GM21619 (cell line): ENCODE measurements around the gene CHGA.
A peak's percentile ranks its signal among the peaks of the same experiment; 100 is the strongest.

Source experiments
- ATAC-seq: cut with Tn5 transposase; IDR thresholded peaks from one replicate; pipeline ENCODE4 v1.9.1; 2021; ENCODE audit not compliant: unreplicated experiment

CHGA gene

DNA sequence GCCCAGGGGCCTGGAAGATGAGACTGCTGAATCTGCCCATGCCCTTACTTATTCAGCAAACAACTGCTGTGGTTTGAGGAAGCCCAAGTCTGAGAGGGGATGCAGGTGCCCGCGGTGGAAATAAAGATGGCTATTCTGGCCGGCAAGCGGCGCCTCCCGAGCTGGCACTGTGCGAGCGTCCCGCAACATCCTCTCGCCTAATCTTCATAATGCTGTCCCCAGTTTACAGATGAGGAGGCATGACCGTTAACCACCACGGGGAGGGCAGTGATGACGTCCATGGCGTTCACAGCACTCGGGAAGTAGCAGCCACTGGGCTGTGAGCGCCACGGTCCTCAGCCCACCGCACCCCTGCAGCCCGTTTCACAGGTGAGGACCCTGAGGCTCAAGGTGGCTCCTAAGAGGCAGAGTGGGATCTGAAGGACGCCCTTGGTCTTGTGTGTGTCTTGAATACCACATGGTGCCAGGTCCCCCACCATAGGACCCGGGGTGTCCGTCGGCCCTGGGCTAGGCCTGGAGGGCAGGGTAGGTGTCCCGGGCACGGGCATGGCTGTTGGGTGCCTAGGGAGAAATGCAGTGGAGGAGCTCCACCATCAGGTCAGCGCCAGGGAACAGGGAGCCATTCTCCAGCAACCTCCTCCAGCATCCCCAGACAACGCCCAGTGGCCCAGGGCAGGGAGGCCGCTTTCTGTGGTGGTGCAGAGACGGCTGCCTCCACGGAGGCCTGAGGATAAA lies 20.2 kb downstream of the CHGA start:
- no peak for ATAC-seq

DNA sequence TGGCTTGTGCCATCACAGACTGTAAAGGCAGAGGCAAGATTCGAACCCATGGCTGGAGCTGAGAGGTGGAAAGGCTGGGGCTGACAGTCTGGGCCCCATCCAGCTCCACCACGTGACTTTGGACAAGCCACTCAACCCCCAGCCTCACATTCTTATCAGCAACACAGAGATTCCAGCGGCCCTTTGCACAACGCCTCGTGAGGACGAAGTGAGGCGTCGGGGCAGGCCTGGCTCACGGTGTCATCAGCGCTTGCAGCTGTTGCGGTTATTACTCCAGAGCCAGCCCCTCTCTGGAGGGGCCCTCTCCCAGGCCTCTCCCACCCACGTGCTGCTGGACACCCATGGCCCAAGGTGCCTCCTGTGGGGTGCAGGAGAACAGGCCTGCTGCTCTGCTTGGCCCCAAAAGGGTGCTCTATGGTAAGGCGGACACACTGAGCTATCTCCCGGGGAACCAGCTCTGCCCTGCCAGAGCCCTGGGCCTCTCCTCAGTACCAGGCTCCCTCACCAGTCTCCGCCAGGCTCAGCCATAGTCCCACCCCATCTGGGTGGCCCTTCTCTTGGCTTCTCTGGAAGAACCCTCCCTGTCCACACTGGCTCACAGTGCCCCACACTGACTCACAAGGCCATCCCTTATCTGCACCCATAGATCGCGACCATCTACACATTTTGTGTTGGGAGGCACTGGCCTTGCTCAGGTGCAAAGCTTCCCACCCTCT lies 21.1 kb downstream of the CHGA start:
- ATAC-seq = no peak

DNA sequence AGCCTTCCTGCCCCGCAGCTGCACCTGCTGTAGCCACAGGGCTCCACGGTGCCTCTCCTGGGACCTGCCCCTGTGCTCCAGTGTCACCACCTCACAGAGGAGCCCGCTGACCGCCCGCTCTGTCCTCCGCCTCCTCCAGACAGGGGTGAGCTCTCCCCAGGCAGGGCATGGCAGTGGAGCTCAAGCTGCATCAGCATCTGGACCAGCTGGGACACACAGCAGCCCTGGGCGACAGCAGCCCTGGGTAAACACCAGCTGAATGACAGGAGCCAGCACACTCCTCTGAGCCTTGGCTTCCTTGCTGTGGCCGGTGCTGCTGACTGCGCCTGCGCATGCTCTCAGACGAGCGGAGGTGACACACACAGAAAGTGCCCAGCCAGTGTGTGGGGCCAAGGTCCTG lies 22.0 kb downstream of the CHGA start:
- no peak for ATAC-seq

DNA sequence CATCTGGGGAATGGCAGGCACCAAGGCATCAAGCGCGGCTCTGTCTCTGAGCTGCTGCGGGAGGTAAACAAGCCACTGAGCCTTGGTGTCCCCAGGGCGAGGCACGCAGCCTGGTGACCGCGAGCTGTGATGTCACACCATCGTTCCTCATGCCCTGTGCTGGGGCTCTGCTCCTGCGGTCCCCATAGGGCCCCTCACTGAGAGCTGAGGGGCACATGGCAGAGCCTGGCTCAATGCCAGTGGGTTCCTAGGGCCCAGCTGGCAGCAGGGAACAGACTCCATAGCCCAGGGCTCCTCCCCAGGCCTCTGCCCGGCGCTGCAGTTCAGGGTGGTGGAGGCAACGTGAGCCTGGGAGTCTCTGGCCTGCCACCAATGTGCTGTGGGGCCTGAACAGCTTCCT lies 22.6 kb downstream of the CHGA start:
- ATAC-seq = no peak

DNA sequence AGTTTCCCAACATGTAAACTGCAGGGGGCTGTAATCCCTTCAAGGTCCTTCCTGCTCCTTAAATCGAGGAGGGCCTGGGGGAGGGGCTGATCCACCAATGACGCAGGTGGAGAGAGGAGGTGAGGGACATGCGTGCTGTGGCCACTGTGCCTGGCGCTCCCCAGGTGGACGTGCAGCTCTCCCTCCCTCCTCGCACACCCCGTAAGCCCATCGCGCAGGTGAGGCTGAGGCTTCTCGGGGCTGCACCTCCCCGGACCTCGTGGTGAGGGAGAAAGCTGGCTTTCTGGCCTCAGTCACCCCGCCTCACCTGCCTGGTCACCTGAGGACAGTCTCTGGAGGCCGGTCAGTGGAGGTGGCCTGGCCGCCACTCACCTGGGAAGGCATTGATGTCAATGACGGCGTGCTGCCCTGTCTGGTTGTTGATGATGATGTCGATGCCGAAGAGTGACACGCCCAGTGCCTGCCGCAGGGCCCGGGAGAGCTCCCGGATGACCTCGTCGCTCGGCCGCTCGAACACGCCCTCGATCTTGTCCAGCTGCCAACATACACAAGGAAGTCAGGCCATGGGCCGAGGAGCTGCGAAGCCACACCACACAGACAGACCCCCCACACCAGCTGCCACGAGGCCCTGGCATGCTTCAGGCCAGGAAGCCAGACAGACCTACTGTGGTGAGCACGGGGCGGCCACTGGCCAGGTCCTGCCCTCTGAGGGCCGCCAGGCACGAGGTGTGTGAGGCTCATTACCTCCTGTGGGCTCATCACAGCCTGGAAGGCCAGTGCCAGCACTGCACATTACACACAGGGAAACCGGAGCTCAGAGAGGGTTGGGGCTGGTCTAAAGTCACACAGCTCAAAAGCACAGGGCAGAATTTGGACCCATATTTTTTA lies 23.3 kb downstream of the CHGA start:
- no peak for ATAC-seq

DNA sequence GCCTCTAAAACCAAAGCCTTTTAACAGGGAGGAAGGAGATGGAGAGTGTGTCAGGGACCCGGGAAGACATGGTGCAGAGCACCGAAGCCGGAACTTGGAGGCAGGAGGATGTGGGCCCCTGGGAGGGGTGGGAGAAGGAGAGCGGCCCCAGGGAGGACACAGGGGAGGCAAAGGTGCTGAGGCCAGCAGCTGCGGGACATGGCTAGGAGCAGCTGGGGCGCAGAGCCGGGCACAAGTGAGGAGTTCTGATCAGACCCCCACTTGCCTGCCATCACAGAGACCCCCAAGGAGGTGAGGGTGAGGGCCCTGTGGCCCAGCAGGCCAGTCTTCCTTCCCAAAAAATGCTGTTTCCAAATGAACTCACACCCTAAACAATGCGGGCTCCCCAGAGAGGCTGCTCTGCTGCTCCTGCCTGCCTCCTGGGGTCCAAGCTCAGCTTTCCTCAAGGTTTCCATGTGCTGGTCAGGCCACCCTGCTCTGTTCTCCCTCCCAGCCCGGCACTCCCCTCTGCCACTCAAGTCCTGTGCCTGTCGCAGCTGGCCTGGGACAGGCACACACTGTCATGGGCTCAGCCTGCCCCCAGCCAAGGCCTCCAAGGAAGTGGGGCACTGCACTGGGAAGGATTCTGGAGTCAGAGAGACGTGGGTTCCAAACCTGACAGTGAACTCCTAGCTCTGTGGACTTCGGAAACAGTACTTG lies 24.0 kb downstream of the CHGA start:
- ATAC-seq = no peak

DNA sequence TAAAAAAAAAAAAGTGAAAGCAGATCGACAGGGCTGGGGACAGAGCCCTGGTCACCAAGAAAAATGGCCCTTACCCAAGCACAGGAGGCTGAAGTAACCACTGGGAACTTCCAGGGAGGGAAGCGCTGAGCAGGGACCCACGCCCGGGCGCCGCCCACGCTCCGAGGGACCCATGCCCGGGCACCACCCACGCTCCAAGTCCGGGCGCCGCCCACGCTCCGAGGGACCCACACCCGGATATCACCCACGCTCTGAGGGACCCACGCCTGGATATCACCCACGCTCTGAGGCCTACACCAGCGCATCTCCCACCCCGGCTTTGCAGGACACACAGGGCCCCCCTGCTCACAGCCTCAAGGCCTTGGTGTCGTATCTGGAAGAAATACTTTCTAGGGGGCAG lies 25.7 kb downstream of the CHGA start:
- ATAC-seq = no peak

DNA sequence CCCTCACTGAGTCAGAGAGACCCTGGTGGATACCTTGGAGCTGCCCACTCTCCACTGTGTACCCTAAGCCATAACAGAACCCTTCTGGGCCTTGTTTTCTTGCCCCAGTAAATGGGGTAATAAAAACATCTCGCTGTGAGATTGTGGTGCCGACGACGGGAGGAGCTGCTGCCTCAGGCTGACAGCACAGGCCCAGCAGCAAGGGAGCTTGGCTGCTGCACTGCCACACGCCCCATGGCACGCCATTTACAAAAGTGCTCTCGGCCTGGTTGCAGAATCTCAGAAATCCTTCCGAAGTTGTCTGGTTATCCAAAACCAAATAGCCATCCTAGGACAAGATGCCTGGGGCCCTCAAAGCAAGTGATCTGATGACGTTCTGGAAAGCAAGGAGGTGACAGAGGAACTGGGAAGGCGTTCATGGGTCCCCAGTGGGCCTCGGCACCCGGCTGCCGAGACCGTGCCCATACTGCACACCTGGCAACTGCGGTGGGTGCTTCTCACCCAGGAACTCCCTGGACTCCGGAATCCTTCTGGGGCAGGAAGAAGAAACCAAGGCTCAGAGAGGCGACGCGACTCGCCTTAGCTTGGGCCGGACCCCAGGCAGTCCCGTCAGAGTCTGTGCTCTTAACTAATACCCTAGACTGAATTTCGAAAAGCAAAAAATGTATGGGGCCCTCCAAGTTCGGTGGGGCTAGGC lies 26.7 kb downstream of the CHGA start:
- no peak for ATAC-seq

DNA sequence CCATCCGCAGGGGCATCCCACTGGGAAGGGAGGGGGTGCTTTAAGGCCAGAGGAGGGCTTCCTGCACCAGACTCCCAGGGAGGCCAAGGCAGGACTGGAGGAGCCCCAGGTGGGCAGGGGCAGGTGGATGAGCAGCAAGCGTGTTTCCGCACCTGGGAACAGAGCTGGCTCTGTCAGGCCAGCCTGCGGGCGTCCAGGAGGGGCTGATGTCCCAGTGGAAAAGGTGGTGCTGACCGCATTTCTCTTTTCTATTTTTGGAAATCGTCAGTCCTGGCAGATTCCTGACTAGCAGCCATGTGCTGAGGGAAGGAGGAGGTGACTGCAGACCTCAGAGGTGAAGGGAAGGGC lies 27.2 kb downstream of the CHGA start:
- ATAC-seq = no peak

DNA sequence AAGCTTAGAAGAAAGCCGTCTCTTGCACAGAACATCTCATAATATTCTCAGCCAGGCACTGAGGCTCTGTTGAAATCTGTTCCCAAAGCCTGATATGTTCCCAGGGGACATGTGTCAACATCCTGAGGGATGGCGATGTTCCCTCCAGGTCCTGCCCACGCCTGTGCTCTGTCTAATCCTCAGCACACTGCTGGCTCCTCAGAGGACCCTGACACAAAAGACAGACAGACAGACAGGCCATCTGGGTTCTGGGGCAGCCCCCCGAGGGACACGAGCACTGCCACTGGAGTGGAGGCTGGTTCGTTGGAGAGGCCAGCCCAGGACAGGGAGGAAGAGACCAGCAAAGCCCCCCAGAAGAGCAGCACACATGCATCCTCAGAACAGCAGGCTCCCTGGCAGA lies 27.8 kb downstream of the CHGA start:
- no peak for ATAC-seq

DNA sequence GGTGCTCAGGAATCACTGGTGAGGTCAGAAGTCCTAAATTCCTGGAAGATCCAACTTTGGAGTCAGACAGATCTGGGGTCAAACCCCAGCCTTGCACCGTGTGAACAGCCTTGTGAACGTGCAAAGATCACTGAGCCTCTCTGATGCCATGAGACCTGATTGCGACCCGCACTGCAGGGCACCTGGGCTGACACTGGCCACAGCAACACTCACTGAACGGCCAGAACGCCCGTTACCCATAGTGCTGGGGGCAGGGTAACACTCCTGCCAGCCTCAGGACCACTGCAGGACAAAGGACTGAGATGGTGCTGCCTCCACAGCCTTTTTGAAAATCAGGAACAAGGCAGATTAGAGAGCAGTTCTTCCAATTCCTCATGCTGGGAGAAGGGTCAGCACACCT lies 28.3 kb downstream of the CHGA start:
- no peak for ATAC-seq

DNA sequence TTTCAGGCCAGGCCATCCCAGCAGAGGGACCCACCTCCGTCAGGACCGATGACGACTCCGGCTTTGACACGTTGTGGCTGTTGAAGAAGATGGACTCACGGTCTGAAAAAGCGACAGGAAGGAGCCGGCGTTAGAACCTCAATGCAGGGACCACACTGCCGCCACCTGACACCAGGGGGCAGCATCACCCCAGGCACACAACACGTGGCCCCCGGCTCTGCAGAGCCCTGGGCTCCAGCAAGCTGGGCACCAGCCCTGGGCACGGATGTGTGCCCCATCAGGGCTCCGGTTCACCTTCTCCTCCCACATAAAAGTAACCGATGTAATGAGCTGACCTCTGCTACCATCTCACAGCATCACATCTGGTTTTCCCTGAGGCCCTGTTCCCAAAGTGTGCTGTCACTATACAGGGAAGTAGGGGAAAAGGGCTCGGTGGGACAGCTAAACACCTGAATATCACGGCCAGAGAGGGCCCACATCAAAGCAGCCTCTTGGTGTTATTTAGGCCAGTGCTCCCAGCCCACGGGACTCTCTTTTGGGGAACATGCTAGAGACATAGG lies 29.0 kb downstream of the CHGA start:
- ATAC-seq = peak; percentile 89

DNA sequence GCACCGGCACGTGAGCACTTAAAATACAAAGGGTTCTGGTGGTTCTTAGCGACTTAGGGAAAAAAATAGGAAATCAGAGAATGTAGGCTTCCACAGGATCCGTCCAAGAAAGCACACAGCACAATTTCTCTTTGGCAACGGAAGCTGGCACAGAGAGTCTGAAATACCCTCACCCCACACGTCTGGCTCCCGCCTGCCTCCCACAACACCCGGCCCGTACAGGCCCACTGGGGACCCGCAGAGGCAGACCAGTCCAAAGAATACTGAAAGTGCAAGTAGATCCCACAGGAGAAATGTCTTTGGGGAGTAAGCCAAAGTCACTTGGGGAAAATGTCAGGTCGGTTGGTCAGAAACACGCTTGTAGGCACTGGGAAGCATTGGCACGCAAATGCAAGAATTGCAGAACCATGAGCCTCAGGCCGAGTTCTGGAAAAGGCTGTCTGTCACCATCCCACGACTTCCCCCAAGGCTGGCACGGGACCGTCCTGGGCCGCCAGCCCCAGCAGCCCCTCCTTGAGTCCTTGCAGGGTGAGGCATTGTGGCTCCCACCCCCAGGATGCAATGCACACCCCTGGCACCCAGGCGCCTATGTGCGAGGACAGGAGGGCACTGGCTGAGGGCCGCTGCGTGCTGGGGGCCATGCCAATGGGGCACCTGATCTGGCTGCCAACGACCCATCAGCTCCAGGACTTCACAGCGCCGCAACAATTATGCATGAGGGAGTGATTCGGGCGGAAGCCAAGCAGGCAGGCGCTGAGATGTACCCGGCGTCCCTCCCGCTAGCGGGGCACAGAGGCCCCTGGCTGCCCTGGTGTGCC lies 29.7 kb downstream of the CHGA start:
- ATAC-seq = no peak

DNA sequence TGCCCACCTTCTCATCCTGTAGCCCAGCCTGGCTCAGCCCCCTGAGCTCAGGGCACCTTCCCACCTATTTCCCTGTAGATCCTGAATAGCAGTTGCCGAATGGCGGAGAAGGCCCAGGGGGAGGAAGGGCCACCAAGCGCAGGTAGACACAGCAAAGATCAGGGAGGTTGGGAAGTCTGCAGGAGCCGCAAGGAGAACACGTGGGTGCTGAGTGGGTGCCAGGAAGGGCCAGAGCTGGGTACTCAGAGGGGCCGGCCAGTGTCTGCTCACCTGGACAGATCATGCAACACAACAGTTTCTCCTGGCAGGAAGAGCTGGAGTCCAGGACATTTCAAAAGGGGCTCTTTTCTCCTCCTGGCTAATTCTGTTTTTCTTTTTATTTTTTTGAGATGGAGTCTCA lies 30.6 kb downstream of the CHGA start:
- no peak for ATAC-seq

DNA sequence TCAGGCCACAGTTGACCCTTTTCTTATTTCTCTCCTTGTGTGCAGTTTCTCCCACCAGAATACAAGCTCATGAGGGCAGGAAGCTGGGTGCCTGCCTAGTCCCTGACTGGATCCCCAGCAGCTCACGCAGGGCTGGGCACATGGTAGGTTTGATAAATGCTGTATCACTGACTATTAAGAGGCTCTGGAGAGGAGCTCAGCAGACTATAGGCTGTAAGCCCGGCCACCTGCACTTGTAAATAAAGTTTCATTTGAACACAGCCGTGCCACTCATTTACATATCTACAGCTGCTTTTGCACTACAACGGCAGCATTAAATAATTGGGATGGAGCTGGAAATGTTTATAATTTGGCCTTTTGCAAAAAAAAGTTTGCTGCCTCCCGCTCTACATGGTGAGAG lies 32.0 kb downstream of the CHGA start:
- ATAC-seq = no peak

DNA sequence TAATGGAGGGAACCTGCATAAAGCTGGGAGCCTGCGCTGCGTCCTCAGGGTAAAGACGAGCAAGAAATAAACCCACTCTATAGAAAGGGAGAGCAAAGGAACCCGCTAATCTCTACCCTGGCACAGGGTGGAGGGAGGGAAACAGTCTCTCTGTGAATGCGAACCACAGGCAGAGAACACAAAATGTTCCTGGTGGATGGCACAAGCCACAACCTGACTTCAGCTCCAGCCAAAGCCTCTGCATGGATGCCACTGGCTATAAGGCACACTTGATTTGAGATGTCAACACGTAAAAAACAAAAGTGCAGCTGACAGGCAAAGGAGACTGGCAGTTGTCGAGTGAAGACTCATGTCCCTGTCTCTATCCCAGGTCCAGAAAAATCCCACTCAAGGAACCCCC lies 32.4 kb downstream of the CHGA start:
- no peak for ATAC-seq

DNA sequence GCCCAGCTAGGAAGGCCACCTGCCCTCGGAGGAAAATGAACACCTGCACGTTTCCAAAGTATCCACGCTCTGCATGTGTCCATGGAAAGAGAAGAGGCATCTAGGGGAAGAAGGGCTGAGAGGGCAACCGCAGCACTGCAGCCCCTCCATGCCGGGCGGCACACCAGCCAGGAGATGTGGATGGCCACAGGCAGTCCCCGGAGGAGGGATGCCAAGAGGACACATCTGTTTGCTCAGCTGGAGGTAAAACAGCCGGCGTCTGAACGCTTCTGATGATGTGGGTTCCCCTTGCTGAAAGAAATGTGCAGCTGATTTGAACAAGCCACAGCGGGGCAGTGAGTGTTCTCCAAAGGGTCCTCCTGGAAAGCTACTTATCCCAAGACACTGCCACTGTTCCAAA lies 34.0 kb downstream of the CHGA start:
- ATAC-seq = no peak

DNA sequence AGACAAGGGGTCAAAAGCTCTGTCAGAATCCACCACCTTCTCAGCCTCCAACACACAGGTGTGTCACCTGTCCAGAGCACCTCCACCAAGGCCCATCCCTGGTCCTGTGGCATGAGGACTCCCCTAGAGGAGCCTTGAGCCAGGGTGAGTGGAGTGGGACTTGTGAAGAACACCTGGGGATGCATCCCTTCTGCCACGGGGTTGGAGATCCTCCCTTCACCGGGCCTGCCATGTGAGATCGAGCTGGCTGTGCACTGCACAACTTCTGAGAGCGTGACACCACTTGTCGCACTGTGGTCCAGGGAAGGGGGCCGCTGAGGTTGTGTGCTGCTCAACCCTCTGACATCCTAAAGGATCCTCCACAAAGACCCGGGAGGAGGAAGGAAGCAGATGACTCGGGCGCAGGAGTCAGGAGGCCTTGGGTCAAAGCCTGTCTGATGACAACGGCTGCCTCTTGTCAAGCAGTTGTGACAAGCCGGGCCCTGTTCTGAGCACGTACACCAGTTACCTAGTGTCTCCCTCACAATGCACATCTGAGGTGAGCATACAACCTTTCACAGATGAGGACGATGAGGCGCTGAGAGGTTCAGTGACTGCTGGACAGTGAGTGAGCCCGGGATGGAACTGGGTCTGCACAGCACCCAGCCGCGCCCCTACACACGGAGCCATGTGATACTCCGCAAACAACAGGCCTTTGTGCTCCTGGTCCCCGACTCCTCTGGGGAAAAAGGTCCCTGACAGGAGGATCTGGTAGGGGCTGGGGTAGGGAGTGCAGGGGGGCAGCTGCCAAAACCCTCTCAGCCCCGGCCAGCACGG lies 35.6 kb downstream of the CHGA start:
- no peak for ATAC-seq

DNA sequence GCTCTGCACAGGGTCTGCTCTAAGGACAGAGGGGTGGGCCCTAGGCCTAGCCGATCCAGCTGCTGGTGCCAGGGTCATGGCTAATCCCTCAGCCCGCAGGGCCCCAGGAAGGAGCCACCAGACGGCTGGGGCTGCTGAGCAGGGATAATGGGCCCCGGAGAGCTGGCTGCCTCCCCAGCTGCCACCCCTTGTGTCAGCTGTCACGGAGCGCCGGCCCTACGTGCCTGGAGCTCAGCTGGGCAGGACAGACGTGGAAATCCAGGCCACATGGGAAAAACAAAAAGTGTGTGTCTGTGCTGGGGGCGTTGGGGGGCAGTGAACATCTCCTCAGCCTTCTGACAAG lies 36.2 kb downstream of the CHGA start:
- ATAC-seq = no peak
